ENCODE results near the gene DENND10. TPM values are rescaled to one million over a fixed set of nuclear protein-coding genes. Genes with fewer than 3 reads are reported as not detected.
"Not testable (repeated sequence)": the region's sequence is repeated elsewhere in the genome, so short reads cannot be mapped to it uniquely, and the experiment has no call there.

Gene DENND10
- total RNA-seq, 2 experiments from 2014 or later = 38.8 to 43.1 TPM

DNA sequence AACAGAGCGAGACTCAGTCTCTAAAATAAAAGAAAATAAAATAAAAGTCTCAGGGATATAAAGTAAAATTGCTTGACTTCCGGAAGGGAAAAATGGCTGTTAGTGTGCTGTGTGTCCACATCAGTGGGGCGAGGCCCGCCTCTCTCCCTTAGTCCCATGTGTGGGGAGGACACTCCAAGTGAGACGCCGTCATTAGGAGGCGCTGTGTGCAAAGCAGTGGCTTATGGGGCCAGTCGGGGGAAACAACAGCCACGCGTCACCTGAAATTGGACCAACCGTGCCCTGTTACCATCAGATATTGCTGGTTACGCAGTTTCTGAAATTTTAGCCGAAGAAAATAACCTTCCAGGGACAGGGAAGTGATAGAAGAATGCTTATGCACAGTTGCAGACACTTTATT lies 45.8 kb downstream of the DENND10 start:
- ATAC-seq (ENCODE audit: low read depth) (no peak), DNase-seq (no peak)
- Mint-ChIP-seq H3K36me3 (peaks cover 24% of the 10 kb centered on the region), H3K4me1 (no peaks in the 10 kb centered on the region), H3K27me3 (no peaks in the 10 kb centered on the region), H3K4me3 (no peak overlapping the region), H3K27ac (no peak overlapping the region), H3K9me3 (no peaks in the 10 kb centered on the region)
- POLR2A ChIA-PET = no interaction called here

DNA sequence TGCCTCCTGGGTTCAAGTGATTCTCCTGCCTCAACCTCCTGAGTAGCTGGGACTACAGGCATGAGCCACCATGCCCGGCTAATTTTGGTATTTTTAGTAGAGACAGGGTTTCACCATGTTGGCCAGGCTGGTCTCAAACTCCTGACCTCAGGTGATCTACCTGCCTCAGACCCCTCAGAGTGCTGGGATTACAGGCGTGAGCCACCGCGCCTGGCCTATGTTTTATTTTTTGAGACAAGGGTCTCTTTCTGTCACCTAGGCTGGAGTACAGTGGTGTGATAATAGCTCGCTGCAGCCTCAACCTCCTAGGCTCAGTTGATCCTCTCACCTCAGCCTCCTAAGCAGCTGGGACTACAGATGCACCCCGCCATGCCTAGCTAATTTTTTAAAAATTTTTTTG lies 47.7 kb downstream of the DENND10 start:
- not testable (repeated sequence) for H3K4me1 Mint-ChIP-seq; H3K27ac Mint-ChIP-seq; ATAC-seq (ENCODE audit: low read depth); DNase-seq; H3K9me3 Mint-ChIP-seq; H3K27me3 Mint-ChIP-seq; H3K4me3 Mint-ChIP-seq
- H3K36me3 Mint-ChIP-seq = peaks cover 31% of the 10 kb centered on the region
- POLR2A ChIA-PET = interaction anchor here (0.9 kb wide), 1 partner anchor 69 kb away, joined by 3 read pairs; no protein-coding TSS in a partner anchor

GRCh38 chr10:119153041-119153440 lies 49.1 kb downstream of the DENND10 start:
- Mint-ChIP-seq H3K27ac (no peak overlapping the region), H3K4me1 (no peaks in the 10 kb centered on the region), H3K27me3 (no peaks in the 10 kb centered on the region), H3K36me3 (peaks cover 36% of the 10 kb centered on the region), H3K9me3 (no peaks in the 10 kb centered on the region), H3K4me3 (no peak overlapping the region)
- ATAC-seq (ENCODE audit: low read depth) (no peak), DNase-seq (no peak)
- POLR2A ChIA-PET = interaction anchor here (1.1 kb wide), 1 partner anchor 14 kb away, joined by 3 read pairs; no protein-coding TSS in a partner anchor

DNA sequence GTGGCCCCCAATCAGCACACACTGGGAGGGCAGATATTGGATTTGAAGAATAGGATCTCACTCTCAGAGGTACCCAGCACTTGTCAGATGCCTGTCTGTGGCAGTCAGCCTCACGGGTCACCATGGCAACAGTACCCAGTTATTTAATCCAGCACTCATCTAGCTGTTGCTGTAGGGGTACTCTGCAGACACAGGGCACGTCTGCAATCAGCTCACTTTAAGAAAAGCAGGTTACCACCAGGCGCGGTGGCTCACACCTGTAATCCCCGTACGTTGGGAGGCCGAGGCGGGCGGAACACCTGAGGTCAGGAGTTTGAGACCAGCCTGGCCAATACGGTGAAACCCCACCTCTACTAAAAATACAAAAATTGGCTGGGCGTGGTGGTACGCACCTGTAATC lies 49.7 kb downstream of the DENND10 start:
- Mint-ChIP-seq H3K36me3 (peaks cover 36% of the 10 kb centered on the region), H3K4me3 (no peak overlapping the region), H3K27me3 (no peaks in the 10 kb centered on the region), H3K4me1 (no peaks in the 10 kb centered on the region), H3K9me3 (no peaks in the 10 kb centered on the region), H3K27ac (no peak overlapping the region)
- POLR2A ChIA-PET = no interaction called here
- no peak for ATAC-seq (ENCODE audit: low read depth)
- DNase-seq = no peak

DNA sequence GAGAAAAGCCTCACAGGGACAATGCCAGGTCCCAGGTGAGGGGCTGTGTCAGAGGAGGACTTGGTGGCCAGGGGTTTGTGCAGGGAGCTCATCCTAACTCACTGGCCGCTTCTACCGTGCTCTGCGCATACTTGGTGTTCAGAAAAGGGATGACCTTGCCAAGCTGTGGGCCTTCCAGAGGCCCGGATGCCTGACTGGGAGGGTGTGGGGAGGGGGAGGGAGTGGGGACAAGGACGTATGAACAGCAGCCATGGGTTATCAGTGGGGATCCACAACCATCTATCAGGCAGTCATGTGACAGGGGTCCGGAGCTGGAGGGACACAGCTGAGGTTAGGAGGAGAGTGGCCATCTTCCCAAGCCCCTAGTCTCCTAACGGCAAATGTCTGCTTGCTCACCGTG lies 55.4 kb downstream of the DENND10 start:
- POLR2A ChIA-PET = no interaction called here
- Mint-ChIP-seq H3K4me3 (no peak overlapping the region), H3K36me3 (peaks cover 32% of the 10 kb centered on the region), H3K4me1 (peaks cover 14% of the 10 kb centered on the region), H3K9me3 (no peaks in the 10 kb centered on the region), H3K27ac (no peak overlapping the region), H3K27me3 (no peaks in the 10 kb centered on the region)
- no peak for ATAC-seq (ENCODE audit: low read depth)
- no peak for DNase-seq

- DNase-seq = no peak
- no peaks in the 10 kb centered on the region for H3K27me3 Mint-ChIP-seq
- POLR2A ChIA-PET = interaction anchor here (0.8 to 1.4 kb wide), 2 partner anchors 23 to 82 kb away, joined by 3 to 4 read pairs; partner anchors contain the start of gene EIF3A
- H3K27ac Mint-ChIP-seq = no peak overlapping the region
- H3K4me1 Mint-ChIP-seq = peaks cover 26% of the 10 kb centered on the region
- peaks cover 18% of the 10 kb centered on the region for H3K36me3 Mint-ChIP-seq
- no peak overlapping the region for H3K4me3 Mint-ChIP-seq
- no peak for ATAC-seq (ENCODE audit: low read depth)
- no peaks in the 10 kb centered on the region for H3K9me3 Mint-ChIP-seq
Measured at GRCh38 chr10:119161680-119162451, 58.0 kb downstream of the DENND10 start.

- no peak for ATAC-seq (ENCODE audit: low read depth)
- H3K27ac Mint-ChIP-seq = no peak overlapping the region
- H3K4me3 Mint-ChIP-seq = no peak overlapping the region
- H3K4me1 Mint-ChIP-seq = peaks cover 29% of the 10 kb centered on the region
- POLR2A ChIA-PET = interaction anchor here (0.8 kb wide), 1 partner anchor 82 kb away, joined by 3 read pairs; the partner anchor contains the start of gene EIF3A
- H3K9me3 Mint-ChIP-seq = no peaks in the 10 kb centered on the region
- peaks cover 24% of the 10 kb centered on the region for H3K36me3 Mint-ChIP-seq
- no peaks in the 10 kb centered on the region for H3K27me3 Mint-ChIP-seq
- no peak for DNase-seq
Measured at GRCh38 chr10:119162452-119163092, 58.7 kb downstream of the DENND10 start.

DNA sequence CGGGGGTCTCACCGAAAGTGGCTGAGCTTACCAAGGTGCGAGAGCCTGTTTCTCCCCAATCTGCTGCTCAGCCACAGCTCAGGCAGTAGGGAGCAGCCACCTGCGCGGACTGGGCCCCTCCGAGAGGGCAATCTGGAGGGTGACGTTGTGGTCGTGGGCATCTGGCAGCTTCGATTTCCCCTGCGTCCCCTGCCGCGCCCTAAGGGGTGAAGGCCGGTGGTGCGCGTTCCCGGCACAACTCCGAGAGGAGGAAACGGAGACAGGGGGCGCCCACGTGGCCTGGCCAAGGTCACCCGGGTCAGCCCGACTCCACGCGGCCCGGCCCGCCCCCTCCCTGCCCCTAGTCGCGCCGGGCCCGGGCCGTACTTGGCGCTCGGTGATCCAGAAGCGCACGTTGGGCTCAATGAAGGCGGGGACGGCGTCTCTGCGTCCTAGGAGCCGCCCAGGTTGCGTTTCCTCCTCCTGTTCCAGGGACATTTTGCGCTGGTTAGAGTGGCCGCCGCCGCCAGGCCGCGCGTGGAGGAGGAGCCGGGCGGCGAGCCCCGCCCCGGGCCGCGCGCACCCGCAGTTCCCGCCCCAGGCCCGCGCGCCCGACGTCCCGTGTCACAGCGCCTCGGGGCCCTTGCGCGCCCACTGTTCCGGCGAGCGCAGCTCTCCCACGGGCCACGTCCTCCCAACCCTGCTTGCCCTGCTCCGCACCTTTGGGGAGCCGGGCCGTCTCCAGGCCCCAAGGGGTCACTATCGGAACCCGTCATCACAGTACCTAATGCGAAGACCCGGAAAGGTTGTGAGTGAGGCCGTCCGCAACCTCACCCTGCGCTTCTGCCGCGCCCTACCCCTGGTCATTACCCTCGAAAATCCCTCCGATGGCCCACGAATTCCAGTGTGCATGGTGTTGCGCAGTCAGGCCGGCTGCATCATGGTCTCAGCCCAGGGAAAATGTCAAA lies 61.5 kb downstream of the DENND10 start, which contains the start of gene SFXN4:
Gene SFXN4 (minus strand): TSS at position 544 of the 947 bp plus-strand sequence. CDS start 67 bp downstream, at position 477.
- DNase-seq = peak; percentile 92
- peak within 1 kb of the TSS; percentile 96 for H3K27ac Mint-ChIP-seq
- ATAC-seq (ENCODE audit: low read depth) = peak; percentile 91
- H3K27me3 Mint-ChIP-seq = no peaks in the 10 kb centered on the region
- H3K9me3 Mint-ChIP-seq = no peaks in the 10 kb centered on the region
- peak within 1 kb of the TSS; percentile 92 for H3K4me3 Mint-ChIP-seq
- peaks cover 23% of the 10 kb centered on the region for H3K36me3 Mint-ChIP-seq
- peaks cover 29% of the 10 kb centered on the region for H3K4me1 Mint-ChIP-seq
- POLR2A ChIA-PET = interaction anchor here (0.7 to 3.0 kb wide), 16 partner anchors 14 to 706 kb away, joined by 3 to 12 read pairs (median 4); partner anchors contain the start of genes DENND10 and GRK5

DNA sequence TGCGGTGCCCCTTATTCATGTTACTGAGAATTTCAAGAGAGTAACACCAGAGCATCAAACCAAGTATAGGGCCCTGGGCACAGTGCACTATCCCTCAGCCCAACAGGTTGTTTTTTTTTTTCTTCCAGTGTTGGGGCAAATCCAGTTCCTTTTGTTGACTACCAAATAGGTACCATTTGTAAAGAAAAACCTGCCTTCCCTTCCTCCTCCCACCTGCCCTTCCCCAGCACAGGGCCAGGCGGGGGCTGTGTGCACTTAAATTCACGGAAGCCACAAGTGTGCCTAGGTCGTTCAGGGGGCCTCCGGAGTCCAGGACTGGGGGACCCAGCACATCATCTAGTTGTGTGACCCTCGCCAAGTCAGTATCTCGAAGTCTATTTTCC lies 62.2 kb downstream of the DENND10 start:
- H3K27me3 Mint-ChIP-seq = no peaks in the 10 kb centered on the region
- peaks cover 21% of the 10 kb centered on the region for H3K36me3 Mint-ChIP-seq
- no peaks in the 10 kb centered on the region for H3K9me3 Mint-ChIP-seq
- POLR2A ChIA-PET = interaction anchor here (1.0 to 3.0 kb wide), 4 partner anchors 34 to 127 kb away, joined by 3 to 11 read pairs (median 4); no protein-coding TSS in a partner anchor
- no peak for DNase-seq
- ATAC-seq (ENCODE audit: low read depth) = peak; percentile 4
- peak overlapping the region; percentile 92 for H3K4me3 Mint-ChIP-seq
- peaks cover 29% of the 10 kb centered on the region for H3K4me1 Mint-ChIP-seq
- peak overlapping the region; percentile 96 for H3K27ac Mint-ChIP-seq

DNA sequence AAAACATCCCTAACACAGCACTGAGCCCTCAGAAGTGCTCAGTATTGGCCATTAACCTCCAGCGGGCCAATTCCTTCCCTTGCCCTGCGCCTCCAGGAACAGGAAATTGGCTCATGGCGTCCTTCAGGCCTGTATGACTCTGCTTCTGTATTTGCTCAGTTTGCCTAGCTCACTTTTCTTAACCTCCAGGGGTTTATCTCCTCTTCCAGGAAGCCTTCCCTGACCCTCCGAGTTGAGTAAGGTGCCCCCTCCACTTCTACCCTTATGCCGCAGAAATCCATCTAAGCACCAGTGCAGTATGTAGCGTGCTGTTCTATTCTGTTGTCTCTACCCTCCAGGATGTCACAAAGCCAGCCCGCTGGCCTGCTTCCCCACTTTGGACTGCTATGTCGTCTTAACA lies 62.7 kb downstream of the DENND10 start:
- H3K27me3 Mint-ChIP-seq = no peaks in the 10 kb centered on the region
- no peaks in the 10 kb centered on the region for H3K9me3 Mint-ChIP-seq
- H3K36me3 Mint-ChIP-seq = peaks cover 21% of the 10 kb centered on the region
- DNase-seq (no peak), ATAC-seq (ENCODE audit: low read depth) (no peak)
- H3K4me1 Mint-ChIP-seq = peaks cover 29% of the 10 kb centered on the region
- POLR2A ChIA-PET = interaction anchor here (3.0 kb wide), 1 partner anchor 35 kb away, joined by 11 read pairs; no protein-coding TSS in a partner anchor
- H3K4me3 Mint-ChIP-seq = peak overlapping the region; percentile 92
- H3K27ac Mint-ChIP-seq = peak overlapping the region; percentile 96

DNA sequence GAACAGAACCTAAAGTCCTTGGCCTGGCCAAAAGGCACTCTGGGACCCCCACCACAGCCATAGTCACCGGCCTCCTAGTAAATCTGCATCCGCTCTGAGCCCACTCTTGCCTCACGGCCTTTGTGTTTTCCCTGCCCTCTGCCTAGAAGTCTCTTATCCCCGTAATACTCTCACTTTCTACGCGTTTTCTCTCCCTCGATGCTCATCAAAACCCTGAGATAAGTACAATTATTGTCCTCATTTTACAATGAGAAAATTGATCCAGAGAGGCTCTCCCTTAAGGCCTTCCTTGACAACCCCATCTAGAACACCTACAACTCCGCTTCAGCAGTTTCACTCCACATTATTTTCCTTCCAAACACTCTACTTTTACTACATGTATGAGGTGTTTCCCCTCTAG lies 63.1 kb downstream of the DENND10 start:
- Mint-ChIP-seq H3K4me3 (peak overlapping the region; percentile 92), H3K27me3 (no peaks in the 10 kb centered on the region), H3K9me3 (no peaks in the 10 kb centered on the region), H3K36me3 (peaks cover 23% of the 10 kb centered on the region), H3K27ac (peak overlapping the region; percentile 96), H3K4me1 (peaks cover 28% of the 10 kb centered on the region)
- POLR2A ChIA-PET = interaction anchor here (3.0 kb wide), 1 partner anchor 35 kb away, joined by 11 read pairs; no protein-coding TSS in a partner anchor
- DNase-seq = no peak
- ATAC-seq (ENCODE audit: low read depth) = no peak

- Mint-ChIP-seq H3K27ac (no peak overlapping the region), H3K9me3 (no peaks in the 10 kb centered on the region), H3K27me3 (no peaks in the 10 kb centered on the region), H3K4me3 (no peak overlapping the region), H3K4me1 (peaks cover 24% of the 10 kb centered on the region), H3K36me3 (peaks cover 28% of the 10 kb centered on the region)
- DNase-seq (no peak), ATAC-seq (ENCODE audit: low read depth) (no peak)
- POLR2A ChIA-PET = interaction anchor here (0.6 kb wide), 1 partner anchor 391 kb away, joined by 3 read pairs; no protein-coding TSS in a partner anchor
Measured at GRCh38 chr10:119174109-119174508, 70.2 kb downstream of the DENND10 start.
